GM19240 (cell line): ENCODE results near the gene MYO3B.
"Not testable (repeated sequence)": the region's sequence is repeated elsewhere in the genome, so short reads cannot be mapped to it uniquely, and the experiment has no call there.

Experiments
- DNase-seq: peaks from one replicate; pipeline ENCODE4 v3.0.0; 2011; ENCODE audit warnings: low spot score; ENCODE audit not compliant: insufficient read length

Gene MYO3B

DNA sequence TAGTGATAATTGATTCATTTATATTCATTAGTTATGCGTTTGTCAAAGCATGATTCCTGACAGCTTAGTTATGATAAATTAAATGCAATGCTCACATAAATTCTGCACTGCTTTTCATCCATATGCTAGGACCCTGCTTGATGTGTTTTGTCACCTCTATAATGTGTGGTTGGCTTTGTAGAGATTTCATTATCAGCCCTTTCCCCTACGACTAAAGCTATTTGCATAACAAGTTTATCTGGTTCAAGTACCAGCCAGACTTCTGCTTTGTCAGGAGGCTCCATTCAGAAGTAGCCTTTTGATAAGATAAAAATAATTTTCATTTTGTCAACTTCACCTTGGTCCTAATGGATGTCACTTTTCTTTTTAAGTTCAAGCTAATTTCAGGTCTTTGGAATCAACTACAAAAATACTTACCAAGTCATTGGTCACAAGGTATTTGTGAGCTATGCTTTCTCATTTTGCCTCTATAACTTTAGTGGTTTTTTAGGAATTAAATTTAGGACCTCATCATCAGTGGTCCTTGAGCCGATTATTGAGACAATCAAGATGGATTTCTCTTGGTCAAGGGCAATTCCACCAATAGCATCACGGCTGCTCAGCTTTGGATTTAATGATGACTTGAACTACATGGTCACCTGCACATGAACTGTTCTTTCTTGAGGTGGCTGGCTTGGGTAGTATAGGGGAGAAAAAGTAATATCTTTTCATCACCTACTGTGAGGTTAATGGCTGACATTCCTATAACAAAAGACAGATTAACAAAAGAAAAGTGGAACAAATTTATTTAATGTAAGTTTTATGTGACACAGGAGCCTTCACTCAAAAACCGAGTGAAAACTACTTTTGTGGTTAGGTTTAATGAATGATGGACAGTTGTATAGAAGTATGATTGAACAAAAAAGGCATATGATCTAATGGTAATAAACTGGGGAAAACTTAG is 162.1 kb downstream of the MYO3B start:
- DNase-seq: no peak

- DNase-seq: no peak
These were observed 162.7 kb downstream of the MYO3B start for GRCh38 chr2:170340693-170341068.

- no peak for DNase-seq
These were observed 164.0 kb downstream of the MYO3B start for GRCh38 chr2:170341684-170342623.

- DNase-seq: no peak
These were observed 166.9 kb downstream of the MYO3B start for GRCh38 chr2:170344663-170345346.

DNA sequence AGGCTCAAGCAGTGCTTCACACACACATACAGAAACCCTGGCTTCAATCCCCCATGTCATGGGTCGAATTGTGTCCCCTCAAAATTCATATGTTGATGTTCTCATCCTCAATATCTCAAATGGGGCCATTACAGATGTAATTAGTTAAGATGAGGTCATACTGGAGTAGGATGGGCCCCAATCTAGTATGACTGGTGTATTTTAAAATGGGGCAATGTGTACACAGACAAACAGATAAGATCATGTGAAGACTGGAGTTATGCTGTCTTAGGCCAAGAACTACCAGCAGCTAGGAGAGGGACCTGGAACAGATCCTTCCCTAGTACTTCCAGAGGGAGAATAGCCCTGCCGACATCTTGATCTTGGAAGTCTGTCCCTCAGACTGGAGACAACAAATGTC is 167.7 kb downstream of the MYO3B start:
- no peak for DNase-seq

- DNase-seq: not testable (repeated sequence)
These were observed 171.3 kb downstream of the MYO3B start for GRCh38 chr2:170349269-170349668.

GRCh38 chr2:170350929-170351826 is 173.2 kb downstream of the MYO3B start:
- DNase-seq: no peak

GRCh38 chr2:170353723-170354122 is 175.8 kb downstream of the MYO3B start:
- DNase-seq: no peak

GRCh38 chr2:170354388-170354787 is 176.4 kb downstream of the MYO3B start:
- no peak for DNase-seq

- DNase-seq: no peak
These were observed 177.2 kb downstream of the MYO3B start for GRCh38 chr2:170354855-170355780.

- DNase-seq: no peak
These were observed 181.5 kb downstream of the MYO3B start for GRCh38 chr2:170359466-170359865.

GRCh38 chr2:170360546-170361089 is 182.7 kb downstream of the MYO3B start:
- no peak for DNase-seq

- DNase-seq: peak; percentile 7
These were observed 183.4 kb downstream of the MYO3B start for GRCh38 chr2:170361090-170361936.

DNA sequence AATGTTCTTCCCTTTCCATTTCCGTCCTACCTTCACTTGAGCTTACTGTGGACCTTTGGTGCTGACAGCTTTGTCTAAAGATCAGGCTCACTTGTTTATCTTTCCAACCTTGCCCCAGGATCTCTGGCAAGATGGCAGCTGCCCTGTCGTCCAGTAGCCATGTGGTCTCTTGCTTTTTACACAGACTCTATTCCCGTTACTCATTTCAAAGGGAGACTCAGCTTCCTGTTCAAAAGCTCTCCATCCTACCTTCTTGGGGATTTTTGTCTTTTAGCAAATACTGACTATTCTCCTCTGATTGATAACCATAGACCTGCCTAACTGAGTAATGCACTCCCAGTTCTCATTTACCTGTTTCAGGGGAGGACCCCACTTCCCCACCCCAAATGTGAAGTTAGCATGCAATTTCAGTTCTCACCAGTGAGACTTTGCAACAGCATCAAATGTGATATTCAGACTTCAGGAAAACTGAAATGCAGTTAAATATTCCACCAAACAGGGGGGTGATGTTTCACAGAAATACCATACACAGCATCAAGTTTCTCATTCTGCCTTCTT is 184.4 kb downstream of the MYO3B start:
- no peak for DNase-seq

DNA sequence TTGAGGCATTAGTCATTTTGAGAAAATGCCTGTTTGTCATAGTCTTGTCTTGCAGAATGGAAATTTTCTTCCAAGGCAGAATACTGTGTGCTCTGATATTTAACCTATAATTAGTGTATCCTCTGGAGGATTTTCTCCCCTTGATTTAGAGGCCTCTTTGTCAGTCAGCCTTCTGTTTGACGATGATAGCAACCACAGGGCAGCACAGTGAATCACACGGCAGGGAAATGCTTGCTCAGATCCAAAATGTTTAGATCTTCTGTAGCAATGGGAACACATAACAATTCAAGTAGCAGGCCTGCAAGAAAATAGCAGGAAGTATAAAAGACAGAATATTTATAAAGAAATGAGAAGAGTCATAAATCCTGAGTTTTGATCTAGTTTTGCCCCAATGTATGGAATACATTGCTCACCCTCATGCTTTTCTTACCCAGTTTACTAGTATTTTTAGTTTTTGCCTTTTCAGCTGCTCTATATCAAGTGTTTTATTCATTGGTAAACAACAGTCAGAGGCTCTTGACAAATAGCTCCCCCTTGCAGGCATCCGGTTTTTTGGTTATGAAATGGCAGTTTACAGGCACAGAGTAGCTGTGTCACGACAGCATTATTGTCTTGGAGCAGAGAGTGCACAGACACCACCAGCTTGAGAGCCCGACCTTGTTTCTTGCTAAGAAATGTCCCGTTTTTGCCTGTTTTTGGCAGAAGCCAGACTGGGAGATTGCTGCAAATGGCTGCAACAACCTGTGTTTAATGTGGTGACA is 185.1 kb downstream of the MYO3B start:
- DNase-seq: no peak

DNA sequence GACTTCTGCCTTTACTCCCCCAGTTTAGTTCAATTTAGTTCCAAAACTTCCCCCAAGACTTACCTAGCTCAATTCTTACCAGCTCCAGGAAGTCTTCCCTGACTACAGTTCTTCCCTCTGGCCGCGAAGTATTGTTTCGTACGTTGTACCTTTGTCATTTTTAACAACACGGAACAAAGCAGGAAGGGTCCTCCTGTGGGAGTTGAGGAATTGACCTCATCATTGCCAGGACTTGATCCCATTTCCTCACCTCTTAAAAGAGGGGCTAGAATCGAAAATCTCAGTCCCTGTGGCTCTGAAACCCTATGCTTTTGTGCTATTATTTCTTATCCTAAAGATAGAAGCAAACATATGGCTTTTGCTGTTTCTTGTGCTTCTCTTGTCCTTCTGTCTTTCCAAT is 187.1 kb downstream of the MYO3B start:
- no peak for DNase-seq

GRCh38 chr2:170365686-170366085 is 187.7 kb downstream of the MYO3B start:
- DNase-seq: no peak
